ENCODE results near the gene CD79B.
"Not testable (repeated sequence)": the region's sequence is repeated elsewhere in the genome, so short reads cannot be mapped to it uniquely, and the experiment has no call there.

- not testable (repeated sequence) for TF ChIP-seq CTCF (tag by site-specific recombination; IDR thresholded peaks at IDR 0.05); MEIS1 (CRISPR knock-in tag; IDR thresholded peaks at IDR 0.05; ENCODE audit: borderline replicate concordance); ZEB2 (tag by site-specific recombination; IDR thresholded peaks at IDR 0.05); ZNF473 (tag by site-specific recombination; IDR thresholded peaks at IDR 0.05); ZNF24 (tag by site-specific recombination; IDR thresholded peaks at IDR 0.05); PRDM1 (tag by site-specific recombination; IDR thresholded peaks at IDR 0.05); ZNF274 (IDR thresholded peaks at IDR 0.05; ENCODE audit: low read length); ZNF274 (tag by site-specific recombination; IDR thresholded peaks at IDR 0.05; ENCODE audit: borderline replicate concordance); ZBTB10 (tag by site-specific recombination; IDR thresholded peaks at IDR 0.05); ZBTB7A (tag by site-specific recombination; IDR thresholded peaks at IDR 0.05; ENCODE audit: low read depth); ZNF146 (tag by site-specific recombination; IDR thresholded peaks at IDR 0.05); ZNF335 (tag by site-specific recombination; conservative IDR thresholded peaks at IDR 0.05); ZNF214 (tag by site-specific recombination; IDR thresholded peaks at IDR 0.05; ENCODE audit: borderline replicate concordance); ZNF645 (tag by site-specific recombination; IDR thresholded peaks at IDR 0.05)
These were observed 13.3 kb downstream of the CD79B start, which contains the start of gene GH1 for GRCh38 chr17:63918789-63919305.
